Central memory CD8-positive, alpha-beta T cell (primary cell): ENCODE results near the gene KANSL1.

Source experiments
- ATAC-seq: fragments of 150-1000 bp; cut with Tn5 transposase; replicated peaks from 2 replicates; pipeline ENCODE4 v1.10.0; 2022; ENCODE audit warnings: mild to moderate bottlenecking, moderate FRiP score, moderate number of reproducible peaks; ENCODE audit not compliant: poor library complexity, severe bottlenecking; ENCODE audit errors: extremely low read depth
- DNase-seq, 2 donors: peaks; one replicate each; pipeline ENCODE4 v3.0.0; 2021; ENCODE audit warnings: low spot score in 2 of 2
- H3K27ac Mint-ChIP-seq: one replicate; pipeline ENCODE4 v1.8.0; 2022; ENCODE audit warnings: low read depth, mild to moderate bottlenecking, moderate library complexity, mixed read lengths
- H3K27me3 Mint-ChIP-seq: one replicate; pipeline ENCODE4 v1.8.0; 2022; ENCODE audit warnings: mixed read lengths
- H3K36me3 Mint-ChIP-seq: one replicate; pipeline ENCODE4 v1.8.0; 2022; ENCODE audit warnings: mild to moderate bottlenecking, moderate library complexity, mixed read lengths; ENCODE audit not compliant: insufficient read depth
- H3K4me1 Mint-ChIP-seq: one replicate; pipeline ENCODE4 v1.8.0; 2022; ENCODE audit warnings: mixed read lengths
- H3K4me3 Mint-ChIP-seq: one replicate; pipeline ENCODE4 v1.8.0; 2022; ENCODE audit warnings: mild to moderate bottlenecking, moderate library complexity, mixed read lengths
- H3K9me3 Mint-ChIP-seq: one replicate; pipeline ENCODE4 v1.8.0; 2022; ENCODE audit warnings: mixed read lengths

Gene KANSL1

DNA sequence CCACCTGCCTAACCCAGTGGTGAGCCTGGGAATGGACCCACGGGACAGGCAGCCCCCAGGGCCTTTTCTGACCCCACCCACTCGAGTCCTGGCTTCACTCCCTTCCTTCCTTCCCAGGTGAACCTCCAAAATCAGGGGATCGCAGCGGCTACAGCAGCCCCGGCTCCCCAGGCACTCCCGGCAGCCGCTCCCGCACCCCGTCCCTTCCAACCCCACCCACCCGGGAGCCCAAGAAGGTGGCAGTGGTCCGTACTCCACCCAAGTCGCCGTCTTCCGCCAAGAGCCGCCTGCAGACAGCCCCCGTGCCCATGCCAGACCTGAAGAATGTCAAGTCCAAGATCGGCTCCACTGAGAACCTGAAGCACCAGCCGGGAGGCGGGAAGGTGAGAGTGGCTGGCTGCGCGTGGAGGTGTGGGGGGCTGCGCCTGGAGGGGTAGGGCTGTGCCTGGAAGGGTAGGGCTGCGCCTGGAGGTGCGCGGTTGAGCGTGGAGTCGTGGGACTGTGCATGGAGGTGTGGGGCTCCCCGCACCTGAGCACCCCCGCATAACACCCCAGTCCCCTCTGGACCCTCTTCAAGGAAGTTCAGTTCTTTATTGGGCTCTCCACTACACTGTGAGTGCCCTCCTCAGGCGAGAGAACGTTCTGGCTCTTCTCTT, 196.8 kb downstream of the KANSL1 start:
- Mint-ChIP-seq H3K36me3 (peaks cover 2% of the 10 kb centered on the region), H3K4me1 (no peaks in the 10 kb centered on the region), H3K9me3 (no peaks in the 10 kb centered on the region), H3K27me3 (no peaks in the 10 kb centered on the region), H3K4me3 (no peak overlapping the region), H3K27ac (no peak overlapping the region)
- DNase-seq (no peak), ATAC-seq (no peak)

DNA sequence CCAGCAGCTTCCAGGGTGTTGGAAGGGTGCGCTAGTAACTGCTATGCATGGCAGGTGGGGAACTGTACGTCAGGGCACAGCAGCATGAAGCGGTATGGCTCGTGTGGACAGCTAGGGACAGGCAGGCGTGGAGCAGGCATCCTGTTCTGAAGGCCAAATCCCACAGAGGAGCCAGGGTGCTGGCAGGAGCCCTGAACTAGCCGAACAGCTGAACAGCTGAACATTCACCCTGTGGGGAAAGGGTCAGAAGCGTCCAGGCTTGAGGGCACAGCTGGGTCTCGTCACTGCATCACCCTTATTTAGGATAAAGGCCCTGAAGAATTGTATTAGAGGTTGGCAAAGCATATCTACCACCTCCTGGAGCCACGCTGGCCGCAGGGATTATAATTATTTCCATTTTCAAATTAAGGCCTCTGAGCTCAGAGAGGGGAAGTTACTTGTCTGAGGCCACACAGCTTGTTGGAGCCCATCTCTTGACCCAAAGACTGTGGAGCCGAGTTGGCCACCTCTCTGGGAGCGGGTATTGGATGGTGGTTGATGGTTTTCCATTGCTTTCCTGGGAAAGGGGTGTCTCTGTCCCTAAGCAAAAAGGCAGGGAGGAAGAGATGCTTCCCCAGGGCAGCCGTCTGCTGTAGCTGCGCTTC, 197.5 kb downstream of the KANSL1 start:
- Mint-ChIP-seq H3K9me3 (no peaks in the 10 kb centered on the region), H3K36me3 (peaks cover 2% of the 10 kb centered on the region), H3K4me1 (no peaks in the 10 kb centered on the region), H3K27ac (no peak overlapping the region), H3K4me3 (no peak overlapping the region), H3K27me3 (no peaks in the 10 kb centered on the region)
- ATAC-seq (no peak), DNase-seq (no peak)

DNA sequence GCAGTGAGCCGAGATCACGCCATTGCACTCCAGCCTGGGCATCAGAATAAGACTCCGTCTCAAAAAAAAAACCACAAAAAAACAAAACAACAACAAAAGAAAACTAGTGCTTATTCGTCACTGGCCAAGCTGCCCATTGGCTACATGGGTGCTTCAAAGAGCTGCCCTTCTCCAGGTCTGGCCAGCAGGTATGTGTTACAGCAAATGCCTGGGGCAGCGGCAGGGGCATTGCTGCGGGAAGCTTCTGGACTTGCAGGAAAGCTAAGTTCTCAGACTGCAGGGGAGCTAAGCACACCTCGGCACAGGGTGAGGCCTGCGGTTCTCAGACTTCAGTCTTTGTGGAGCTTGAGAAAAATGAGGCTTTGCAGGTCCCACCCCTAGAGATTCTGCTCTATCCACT, 198.2 kb downstream of the KANSL1 start:
- Mint-ChIP-seq H3K9me3 (no peaks in the 10 kb centered on the region), H3K27me3 (no peaks in the 10 kb centered on the region), H3K27ac (no peak overlapping the region), H3K4me3 (no peak overlapping the region), H3K36me3 (peaks cover 2% of the 10 kb centered on the region), H3K4me1 (no peaks in the 10 kb centered on the region)
- no peak for DNase-seq
- ATAC-seq, result no peak

DNA sequence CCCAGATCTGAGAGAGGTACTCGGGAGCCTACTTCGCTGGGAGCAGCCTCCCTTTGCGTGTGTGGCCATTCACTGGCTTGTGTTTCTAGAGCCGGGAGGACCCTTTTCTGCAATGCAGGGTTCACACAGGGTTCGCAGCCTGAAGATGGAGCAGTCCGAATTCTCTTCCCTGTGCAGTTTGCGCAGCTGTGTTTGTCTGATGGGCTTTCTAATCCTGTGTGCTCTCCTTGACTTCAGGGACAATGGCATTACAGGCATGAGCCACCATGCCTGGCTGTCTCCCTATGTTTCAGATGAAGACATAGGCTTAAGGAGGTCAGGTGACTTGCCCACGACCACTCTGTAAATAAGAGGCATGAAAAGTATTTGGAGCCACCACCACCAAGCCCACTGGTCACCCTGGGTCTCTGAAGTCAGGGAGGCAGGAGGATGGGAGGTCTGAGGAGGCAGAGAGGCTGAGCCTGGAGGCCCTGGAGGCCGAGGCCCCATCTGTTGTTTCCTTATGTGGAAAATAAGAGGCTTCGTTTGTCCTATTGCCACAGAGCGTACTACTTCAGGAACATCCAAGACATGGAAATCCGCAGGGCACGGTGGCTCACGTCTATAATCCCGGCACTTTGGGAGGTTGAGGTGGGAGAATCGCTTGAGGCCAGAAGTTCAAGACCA, 199.1 kb downstream of the KANSL1 start:
- ATAC-seq (no peak), DNase-seq (no peak)
- peaks cover 2% of the 10 kb centered on the region for H3K36me3 Mint-ChIP-seq
- H3K9me3 Mint-ChIP-seq, result no peaks in the 10 kb centered on the region
- H3K4me3 Mint-ChIP-seq, result no peak overlapping the region
- no peaks in the 10 kb centered on the region for H3K27me3 Mint-ChIP-seq
- no peak overlapping the region for H3K27ac Mint-ChIP-seq
- H3K4me1 Mint-ChIP-seq, result no peaks in the 10 kb centered on the region

DNA sequence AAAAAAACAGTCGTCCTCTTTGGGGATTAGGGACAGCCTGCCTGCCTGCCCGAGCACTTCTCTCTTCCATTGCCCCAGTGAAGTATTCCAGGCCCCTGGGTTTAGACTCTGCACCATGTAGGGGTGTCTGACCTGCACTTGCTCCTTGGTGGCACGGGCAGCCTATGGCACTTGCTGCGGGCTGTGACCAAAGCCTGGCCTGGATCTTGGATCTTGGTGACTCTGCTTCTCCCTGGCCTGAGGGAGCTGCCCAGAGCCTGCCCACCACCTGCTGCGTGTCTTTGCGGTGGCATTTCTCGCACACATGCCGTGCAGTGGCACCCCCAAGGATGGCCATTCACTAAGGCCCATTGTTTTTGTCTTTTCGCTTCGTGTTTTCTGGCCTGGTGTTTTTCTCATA, 200.3 kb downstream of the KANSL1 start:
- H3K36me3 Mint-ChIP-seq, result peaks cover 2% of the 10 kb centered on the region
- ATAC-seq, result no peak
- no peaks in the 10 kb centered on the region for H3K9me3 Mint-ChIP-seq
- H3K27me3 Mint-ChIP-seq, result no peaks in the 10 kb centered on the region
- H3K27ac Mint-ChIP-seq, result no peak overlapping the region
- H3K4me3 Mint-ChIP-seq, result no peak overlapping the region
- H3K4me1 Mint-ChIP-seq, result no peaks in the 10 kb centered on the region
- no peak for DNase-seq

DNA sequence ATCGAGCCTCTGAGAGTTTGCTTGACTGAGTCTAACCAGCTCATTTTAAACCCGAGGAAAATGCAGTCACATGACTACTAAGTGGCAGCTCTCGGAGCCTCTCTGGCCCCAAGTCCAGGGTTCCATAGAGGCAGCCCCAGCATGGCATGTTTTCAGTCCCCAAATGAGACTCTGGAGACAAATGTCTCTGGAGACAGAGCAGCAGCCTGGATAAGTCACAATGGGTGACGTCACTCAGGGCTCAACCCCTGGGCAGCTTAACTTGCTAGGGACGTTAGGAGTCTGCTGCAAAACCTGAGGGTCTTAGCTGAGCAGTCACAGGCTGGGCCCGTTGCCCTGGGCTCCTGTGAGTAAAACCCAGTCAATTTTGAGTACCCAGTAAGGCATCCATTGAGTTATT, 201.1 kb downstream of the KANSL1 start:
- no peak overlapping the region for H3K27ac Mint-ChIP-seq
- ATAC-seq (no peak), DNase-seq (no peak)
- H3K27me3 Mint-ChIP-seq, result no peaks in the 10 kb centered on the region
- H3K4me1 Mint-ChIP-seq, result no peaks in the 10 kb centered on the region
- H3K9me3 Mint-ChIP-seq, result no peaks in the 10 kb centered on the region
- no peak overlapping the region for H3K4me3 Mint-ChIP-seq
- peaks cover 2% of the 10 kb centered on the region for H3K36me3 Mint-ChIP-seq

DNA sequence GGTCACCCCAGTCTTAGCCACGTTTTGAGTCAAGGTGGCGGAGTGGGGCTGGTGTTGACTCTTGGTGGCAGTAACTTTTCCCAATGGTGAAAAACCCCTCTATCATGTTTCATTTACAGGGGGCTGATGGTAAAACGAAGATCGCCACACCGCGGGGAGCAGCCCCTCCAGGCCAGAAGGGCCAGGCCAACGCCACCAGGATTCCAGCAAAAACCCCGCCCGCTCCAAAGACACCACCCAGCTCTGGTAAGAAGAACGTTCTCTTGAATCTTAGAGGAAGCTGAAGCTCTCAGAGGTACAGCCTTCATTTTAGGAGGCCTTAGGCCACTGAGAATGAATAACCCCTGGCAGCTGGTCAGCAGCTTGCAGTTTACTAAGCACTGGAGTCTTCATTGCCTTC, 201.9 kb downstream of the KANSL1 start:
- DNase-seq (no peak), ATAC-seq (no peak)
- Mint-ChIP-seq H3K27me3 (no peaks in the 10 kb centered on the region), H3K4me1 (no peaks in the 10 kb centered on the region), H3K9me3 (no peaks in the 10 kb centered on the region), H3K4me3 (no peak overlapping the region), H3K36me3 (peaks cover 2% of the 10 kb centered on the region), H3K27ac (no peak overlapping the region)

DNA sequence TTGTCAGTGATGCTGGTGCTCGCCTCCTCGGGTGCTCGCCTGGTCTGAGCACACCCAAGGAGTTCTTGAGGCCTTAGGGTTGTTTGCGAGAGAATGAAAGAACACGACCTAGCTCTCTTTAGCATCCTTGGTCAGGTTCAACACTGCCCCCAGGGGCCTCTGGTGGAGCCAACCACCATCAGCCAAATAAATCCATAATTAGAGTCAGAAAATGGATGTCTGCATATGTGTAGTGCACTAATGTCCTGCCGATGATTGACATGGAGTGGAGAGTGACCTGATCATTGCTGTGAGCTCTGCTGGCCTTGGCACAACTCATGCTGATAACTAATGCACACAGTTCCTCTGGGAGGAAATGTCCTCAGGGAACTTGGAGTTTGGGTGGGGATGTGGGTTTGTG, 202.3 kb downstream of the KANSL1 start:
- Mint-ChIP-seq H3K27ac (no peak overlapping the region), H3K4me3 (no peak overlapping the region), H3K36me3 (peaks cover 2% of the 10 kb centered on the region), H3K9me3 (no peaks in the 10 kb centered on the region), H3K4me1 (no peaks in the 10 kb centered on the region), H3K27me3 (no peaks in the 10 kb centered on the region)
- DNase-seq, result no peak
- no peak for ATAC-seq

DNA sequence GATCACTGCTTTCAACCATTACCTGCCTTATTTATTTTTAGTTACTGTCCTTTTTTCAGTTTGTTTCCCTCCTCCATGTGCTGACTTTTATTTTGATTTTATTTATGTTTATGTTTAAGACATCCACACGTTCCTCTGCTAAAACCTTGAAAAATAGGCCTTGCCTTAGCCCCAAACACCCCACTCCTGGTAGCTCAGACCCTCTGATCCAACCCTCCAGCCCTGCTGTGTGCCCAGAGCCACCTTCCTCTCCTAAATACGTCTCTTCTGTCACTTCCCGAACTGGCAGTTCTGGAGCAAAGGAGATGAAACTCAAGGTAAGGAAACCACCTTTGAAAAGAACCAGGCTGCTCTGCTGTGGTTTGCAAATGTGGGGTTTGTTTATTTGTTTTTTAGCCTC, 203.5 kb downstream of the KANSL1 start:
- DNase-seq (no peak), ATAC-seq (no peak)
- Mint-ChIP-seq H3K27me3 (no peaks in the 10 kb centered on the region), H3K27ac (no peak overlapping the region), H3K9me3 (no peaks in the 10 kb centered on the region), H3K36me3 (no peaks in the 10 kb centered on the region), H3K4me1 (no peaks in the 10 kb centered on the region), H3K4me3 (no peak overlapping the region)

DNA sequence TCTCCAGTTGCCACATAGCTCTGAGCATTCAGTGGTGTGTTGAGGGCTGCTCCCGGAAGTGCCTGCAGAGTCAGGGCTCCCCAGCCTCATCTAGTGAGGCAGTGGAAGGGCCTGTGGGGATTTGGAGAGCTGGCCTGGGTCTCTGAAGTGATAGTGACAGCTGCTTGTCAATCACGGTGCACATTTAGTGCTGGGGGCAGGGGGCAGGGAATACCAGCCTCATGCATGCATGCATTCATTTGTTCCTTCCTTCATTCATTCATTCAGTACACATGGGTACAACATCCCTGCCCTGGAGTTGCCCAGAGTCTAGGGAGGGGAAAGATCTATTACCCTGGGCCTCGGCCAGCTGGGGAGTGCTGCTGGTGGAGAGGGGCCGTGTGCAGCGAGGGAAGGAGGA, 205.5 kb downstream of the KANSL1 start:
- Mint-ChIP-seq H3K27ac (no peak overlapping the region), H3K9me3 (no peaks in the 10 kb centered on the region), H3K36me3 (no peaks in the 10 kb centered on the region), H3K4me1 (no peaks in the 10 kb centered on the region), H3K27me3 (no peaks in the 10 kb centered on the region), H3K4me3 (no peak overlapping the region)
- DNase-seq (no peak), ATAC-seq (no peak)

DNA sequence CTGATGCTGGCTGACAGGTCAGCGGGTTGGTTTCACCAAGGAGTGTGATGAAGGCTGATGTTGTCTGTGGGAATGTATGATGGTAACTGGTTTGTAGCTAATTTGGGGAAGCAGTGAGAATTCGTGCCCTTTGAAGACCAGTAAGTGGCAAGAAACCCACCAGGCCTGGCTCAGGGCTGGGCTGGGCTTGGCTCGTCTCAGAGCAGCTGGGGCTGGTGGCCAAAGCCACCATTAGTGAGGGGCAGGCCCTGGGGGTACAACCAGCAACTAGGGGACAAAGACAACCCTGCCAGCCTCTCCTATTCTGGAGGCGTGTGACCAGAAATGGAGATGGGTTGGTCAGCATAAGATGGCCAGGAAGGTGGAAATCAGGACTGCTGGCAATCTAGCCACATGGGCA, 207.2 kb downstream of the KANSL1 start:
- H3K4me1 Mint-ChIP-seq, result no peaks in the 10 kb centered on the region
- no peaks in the 10 kb centered on the region for H3K36me3 Mint-ChIP-seq
- DNase-seq (no peak), ATAC-seq (no peak)
- no peak overlapping the region for H3K27ac Mint-ChIP-seq
- peaks cover 9% of the 10 kb centered on the region for H3K27me3 Mint-ChIP-seq
- H3K4me3 Mint-ChIP-seq, result no peak overlapping the region
- H3K9me3 Mint-ChIP-seq, result no peaks in the 10 kb centered on the region

DNA sequence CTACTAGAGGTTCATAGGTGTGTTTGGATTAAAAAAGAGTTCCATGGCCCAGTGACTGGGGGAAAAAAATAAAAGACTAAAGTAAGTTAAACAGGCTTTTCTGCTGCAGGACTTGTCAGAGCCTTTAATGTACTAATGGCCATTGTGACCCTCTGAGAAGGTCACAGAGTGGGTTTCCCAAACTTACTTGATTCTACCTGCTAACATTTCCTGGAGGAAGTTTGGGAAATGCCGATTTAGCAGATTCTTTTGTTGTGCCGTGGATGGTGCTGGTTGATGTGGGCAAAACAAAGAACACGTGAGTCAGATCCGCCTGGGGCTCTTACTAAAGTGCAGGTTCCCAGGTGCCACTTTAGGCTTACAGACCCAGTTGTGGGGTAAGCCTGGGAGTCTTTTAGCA, 207.8 kb downstream of the KANSL1 start:
- H3K4me3 Mint-ChIP-seq, result no peak overlapping the region
- no peaks in the 10 kb centered on the region for H3K9me3 Mint-ChIP-seq
- peaks cover 9% of the 10 kb centered on the region for H3K27me3 Mint-ChIP-seq
- no peak for ATAC-seq
- H3K36me3 Mint-ChIP-seq, result no peaks in the 10 kb centered on the region
- no peak overlapping the region for H3K27ac Mint-ChIP-seq
- H3K4me1 Mint-ChIP-seq, result no peaks in the 10 kb centered on the region
- DNase-seq, result no peak

DNA sequence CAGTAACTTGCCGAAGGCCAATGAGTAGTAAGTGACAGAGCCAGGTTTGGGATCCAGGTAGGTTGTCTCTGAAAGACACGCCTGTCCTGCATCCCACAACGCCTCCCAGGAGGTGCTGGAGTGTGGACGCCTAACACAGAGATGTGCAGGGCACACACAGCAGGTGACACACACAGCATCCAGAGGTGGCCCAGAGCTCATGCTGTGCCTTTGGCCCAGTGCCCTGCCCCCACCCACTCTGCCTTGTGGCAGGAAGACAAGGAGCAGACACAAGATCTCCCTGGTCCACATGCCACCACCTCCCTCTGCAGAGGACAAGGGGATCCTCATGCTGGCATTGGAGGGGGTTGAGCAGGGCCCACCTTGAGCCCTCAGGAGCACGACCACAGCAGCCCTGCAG, 208.9 kb downstream of the KANSL1 start:
- H3K27ac Mint-ChIP-seq, result no peak overlapping the region
- H3K4me1 Mint-ChIP-seq, result no peaks in the 10 kb centered on the region
- ATAC-seq, result no peak
- H3K9me3 Mint-ChIP-seq, result no peaks in the 10 kb centered on the region
- DNase-seq, result no peak
- no peaks in the 10 kb centered on the region for H3K36me3 Mint-ChIP-seq
- H3K27me3 Mint-ChIP-seq, result peaks cover 9% of the 10 kb centered on the region
- H3K4me3 Mint-ChIP-seq, result no peak overlapping the region
